ENCODE results near the gene DCST2.

GRCh38 chr1:155011004-155011416 is 22.6 kb downstream of the DCST2 start:
- no peak for TF ChIP-seq CTCF (IDR thresholded peaks at IDR 0.05)
- no peak for TF ChIP-seq POLR2A (IDR thresholded peaks at IDR 0.05)
